ENCODE results near the gene CSRP1. TPM values are rescaled to one million over a fixed set of nuclear protein-coding genes. Genes with fewer than 3 reads are reported as not detected.

Gene CSRP1
- total RNA-seq, 4 donors from 2014 or later: 548 to 1,751 (median 1,444) TPM

DNA sequence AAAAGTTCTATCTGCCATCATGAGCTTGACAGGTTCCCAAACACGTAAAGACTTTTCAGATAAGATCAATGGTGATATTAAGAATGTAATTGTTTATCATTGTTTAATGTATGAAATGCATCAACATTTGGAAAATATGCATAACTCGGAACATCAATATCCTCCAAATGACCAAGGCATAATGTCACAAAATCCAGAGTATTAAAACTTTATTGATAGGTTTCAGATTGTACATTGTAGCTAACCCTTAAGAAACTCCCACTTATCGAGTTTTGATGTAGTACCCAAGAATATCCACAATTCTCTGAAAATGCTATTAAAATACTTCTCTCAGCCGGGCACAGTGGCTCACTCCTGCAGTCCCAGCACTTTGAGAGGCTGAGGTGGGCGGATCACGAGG, 73.3 kb downstream of the CSRP1 start:
- no peaks in the 10 kb centered on the region for H3K36me3 ChIP-seq
- TF ChIP-seq, protein P1, sequence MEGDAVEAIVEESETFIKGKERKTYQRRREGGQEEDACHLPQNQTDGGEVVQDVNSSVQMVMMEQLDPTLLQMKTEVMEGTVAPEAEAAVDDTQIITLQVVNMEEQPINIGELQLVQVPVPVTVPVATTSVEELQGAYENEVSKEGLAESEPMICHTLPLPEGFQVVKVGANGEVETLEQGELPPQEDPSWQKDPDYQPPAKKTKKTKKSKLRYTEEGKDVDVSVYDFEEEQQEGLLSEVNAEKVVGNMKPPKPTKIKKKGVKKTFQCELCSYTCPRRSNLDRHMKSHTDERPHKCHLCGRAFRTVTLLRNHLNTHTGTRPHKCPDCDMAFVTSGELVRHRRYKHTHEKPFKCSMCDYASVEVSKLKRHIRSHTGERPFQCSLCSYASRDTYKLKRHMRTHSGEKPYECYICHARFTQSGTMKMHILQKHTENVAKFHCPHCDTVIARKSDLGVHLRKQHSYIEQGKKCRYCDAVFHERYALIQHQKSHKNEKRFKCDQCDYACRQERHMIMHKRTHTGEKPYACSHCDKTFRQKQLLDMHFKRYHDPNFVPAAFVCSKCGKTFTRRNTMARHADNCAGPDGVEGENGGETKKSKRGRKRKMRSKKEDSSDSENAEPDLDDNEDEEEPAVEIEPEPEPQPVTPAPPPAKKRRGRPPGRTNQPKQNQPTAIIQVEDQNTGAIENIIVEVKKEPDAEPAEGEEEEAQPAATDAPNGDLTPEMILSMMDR (IDR thresholded peaks at IDR 0.05): no peak
- TF ChIP-seq EP300 (IDR thresholded peaks at IDR 0.05): no peak
- H3K4me3 ChIP-seq: no peak overlapping the region
- no peaks in the 10 kb centered on the region for H3K27me3 ChIP-seq
- no peak overlapping the region for H3K27ac ChIP-seq
- no peak for DNase-seq (ENCODE audit: low spot score in 2 of 2)
- no peaks in the 10 kb centered on the region for H3K9me3 ChIP-seq
- H3K4me1 ChIP-seq: peaks cover 0 to 23% (median 2%) of the 10 kb centered on the region in 4 donors
- WGBS, 2 donors: 81 to 83% methylated on average over 6 of the region's 6 CpGs

Other genes starting within 250 kb of the CSRP1 start
- gene PKP1, start 223.6 kb downstream of the CSRP1 start, total RNA-seq: under 1 TPM in 3 of 4 donors, not detected in 1; 0.22 to 0.90 (median 0.39) TPM
- 100 to 1,000 TPM in 1 of 4 donors, 10 to 100 TPM in 1, 1 to 10 TPM in 2; 6.6 to 128 (median 45.7) TPM for gene TNNT2, start 129.4 kb downstream of the CSRP1 start, total RNA-seq
- gene LAD1, start 107.8 kb downstream of the CSRP1 start, total RNA-seq: not detected
- 1 to 10 TPM in 1 of 4 donors, under 1 TPM in 1, not detected in 2; under 0.01 to 3.5 TPM for gene TNNI1, start 85.4 kb downstream of the CSRP1 start, total RNA-seq
- 100 to 1,000 TPM; 243 to 301 (median 271) TPM for gene PHLDA3, start 37.9 kb downstream of the CSRP1 start, total RNA-seq
- gene NAV1, start 32.0 kb upstream of the CSRP1 start, total RNA-seq: 10 to 100 TPM; 22.9 to 49.2 (median 34.2) TPM

All from tibial nerve (tissue), 4 donors.